Peyer's patch (tissue), 4 donors: ENCODE results near the gene ITLN1.

ENCODE experiments used
- POLR2A ChIP-seq, 2 donors: fragments of 450-650 bp; IDR thresholded peaks; one replicate each; pipeline ENCODE4 v1.5.1; 2017; ENCODE audit warnings: antibody characterized with exemption in 2 of 2, mild to moderate bottlenecking in 2 of 2, moderate library complexity in 2 of 2
- TF ChIP-seq, protein P1 (sequence below), 6 experiments: fragments of 450-650 bp in 4 of 6; fragments of 200-600 bp in 2 of 6; sonication (generic) in 1 of 6; IDR thresholded peaks; one replicate each; pipeline ENCODE4 v1.5.1; 2017 to 2019; ENCODE audit warnings: antibody characterized with exemption in 6 of 6, mild to moderate bottlenecking in 3 of 6, moderate library complexity in 1 of 6

DNA sequence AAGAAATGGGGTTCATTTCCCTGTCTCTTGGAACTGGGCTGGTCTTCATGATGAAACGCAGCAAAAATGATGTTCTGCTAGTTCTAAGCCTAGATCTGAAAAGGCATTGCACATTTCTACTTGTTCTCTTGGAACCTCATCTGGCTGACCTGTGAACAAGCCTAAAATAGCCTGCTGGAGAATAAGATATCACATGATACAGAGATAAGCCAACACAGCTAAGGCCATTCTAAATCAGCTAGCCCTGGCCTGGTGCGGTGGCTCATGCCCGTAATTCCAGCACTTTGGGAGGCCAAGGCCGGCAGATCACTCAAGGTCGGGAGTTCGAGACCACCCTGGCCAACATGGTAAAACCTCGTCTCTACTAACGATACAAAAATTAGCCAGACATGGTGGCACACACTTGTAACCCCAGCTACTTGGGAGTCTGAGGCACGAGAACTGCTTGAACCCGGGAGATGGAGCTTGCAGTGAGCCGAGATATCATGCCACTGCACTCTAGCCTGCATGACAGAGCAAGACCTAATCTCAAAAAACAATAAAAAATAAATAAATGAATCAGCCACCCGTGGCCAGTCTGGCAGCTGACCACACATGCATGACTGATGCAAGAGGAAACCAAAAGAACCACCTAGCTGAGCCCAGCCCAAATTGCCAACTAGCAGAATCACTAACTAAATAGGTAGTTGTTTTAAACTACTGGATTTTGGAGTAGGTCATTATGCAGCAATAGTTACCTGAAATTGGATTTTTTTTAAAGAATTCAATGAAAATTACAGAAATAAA, 40.3 kb downstream of the ITLN1 start:
- TF ChIP-seq, protein P1, sequence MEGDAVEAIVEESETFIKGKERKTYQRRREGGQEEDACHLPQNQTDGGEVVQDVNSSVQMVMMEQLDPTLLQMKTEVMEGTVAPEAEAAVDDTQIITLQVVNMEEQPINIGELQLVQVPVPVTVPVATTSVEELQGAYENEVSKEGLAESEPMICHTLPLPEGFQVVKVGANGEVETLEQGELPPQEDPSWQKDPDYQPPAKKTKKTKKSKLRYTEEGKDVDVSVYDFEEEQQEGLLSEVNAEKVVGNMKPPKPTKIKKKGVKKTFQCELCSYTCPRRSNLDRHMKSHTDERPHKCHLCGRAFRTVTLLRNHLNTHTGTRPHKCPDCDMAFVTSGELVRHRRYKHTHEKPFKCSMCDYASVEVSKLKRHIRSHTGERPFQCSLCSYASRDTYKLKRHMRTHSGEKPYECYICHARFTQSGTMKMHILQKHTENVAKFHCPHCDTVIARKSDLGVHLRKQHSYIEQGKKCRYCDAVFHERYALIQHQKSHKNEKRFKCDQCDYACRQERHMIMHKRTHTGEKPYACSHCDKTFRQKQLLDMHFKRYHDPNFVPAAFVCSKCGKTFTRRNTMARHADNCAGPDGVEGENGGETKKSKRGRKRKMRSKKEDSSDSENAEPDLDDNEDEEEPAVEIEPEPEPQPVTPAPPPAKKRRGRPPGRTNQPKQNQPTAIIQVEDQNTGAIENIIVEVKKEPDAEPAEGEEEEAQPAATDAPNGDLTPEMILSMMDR (IDR thresholded peaks at IDR 0.05): no peak
- no peak for TF ChIP-seq POLR2A (IDR thresholded peaks at IDR 0.05)
